Measurements from ENCODE around the gene CNGB1.

DNA sequence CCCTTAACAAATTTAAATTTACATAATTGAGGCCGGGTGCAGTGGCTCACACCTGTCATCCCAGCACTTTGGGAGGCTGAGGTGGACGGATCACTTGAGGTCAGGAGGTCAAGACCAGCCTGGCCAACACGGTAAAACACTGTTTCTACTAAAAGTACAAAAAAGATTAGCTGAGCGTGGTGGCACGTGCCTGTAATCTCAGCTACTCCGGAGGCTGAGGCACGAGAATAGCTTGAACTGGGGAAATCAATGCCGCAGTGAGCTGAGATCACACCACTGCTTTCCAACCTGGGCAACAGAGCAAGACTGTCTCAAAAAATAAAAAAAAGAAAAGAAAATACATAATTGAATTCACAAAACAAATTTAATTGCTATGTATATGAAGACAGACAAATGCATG lies 112.3 kb downstream of the CNGB1 start:
- TF ChIP-seq EZH2 (IDR thresholded peaks at IDR 0.05; ENCODE audit: borderline replicate concordance, low read depth, low read length, poor library complexity, severe bottlenecking), result no peak
- no peak for TF ChIP-seq CTCF (conservative IDR thresholded peaks at IDR 0.05; ENCODE audit: low read depth, low read length)

Data from A673 (cell line).